Umbilical cord (tissue), 2 donors: ENCODE results near the gene KRT222. TPM values are rescaled to one million over a fixed set of nuclear protein-coding genes. Genes with fewer than 3 reads are reported as not detected.
A peak's percentile ranks its signal among the peaks of the same experiment; 100 is the strongest.

Experiments used
- DNase-seq: peaks from one replicate; pipeline ENCODE4 v3.0.0-alpha.2; 2015; ENCODE audit warnings: low spot score
- total RNA-seq: library from RNA; depleted of rRNA; stranded (reverse); fragments of >200 nt; gene quantifications from one replicate; pipeline ENCODE4 v1.2.3, GENCODE V29; 2014; ENCODE audit warnings: low replicate concordance; ENCODE audit not compliant: insufficient read depth

Gene KRT222
- total RNA-seq, 1 donor from 2014 or later = 3.4 TPM

GRCh38 chr17:40615068-40615840 is 49.7 kb downstream of the KRT222 start:
- peak; percentile 33 for DNase-seq

- no peak for DNase-seq
These were observed 50.4 kb downstream of the KRT222 start for GRCh38 chr17:40614431-40615067.

DNA sequence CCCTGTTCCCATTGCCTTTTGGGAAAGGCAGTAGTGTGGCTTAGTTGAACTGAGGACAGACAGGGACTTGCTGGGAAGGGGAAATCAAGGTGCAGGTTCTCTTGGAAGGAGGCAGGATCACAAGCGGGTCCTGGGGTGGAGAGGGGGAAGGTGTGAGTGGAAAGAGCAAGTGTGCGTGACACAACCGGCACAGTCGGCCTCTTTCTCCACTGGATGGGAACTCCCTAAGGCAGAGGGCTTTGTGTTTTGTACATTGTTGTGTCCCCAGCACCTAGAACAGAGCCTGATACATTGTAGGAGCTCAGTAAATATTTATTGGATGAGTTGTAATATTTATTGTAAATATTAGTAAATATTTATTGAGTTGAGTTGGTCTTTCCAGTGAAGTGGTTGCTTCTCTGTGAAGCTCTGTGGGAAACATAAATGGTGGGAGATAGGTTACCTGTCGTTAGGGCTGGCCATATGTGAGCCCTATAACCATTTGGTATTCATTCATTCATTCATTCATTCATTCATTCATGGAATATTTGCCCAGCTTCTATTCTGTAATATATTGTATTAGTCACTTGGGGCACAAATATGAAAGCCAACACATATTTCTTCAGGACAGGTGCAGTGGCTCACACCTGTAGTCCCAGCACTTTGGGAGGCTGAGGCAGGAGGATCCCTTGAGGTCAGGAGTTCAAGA is 51.4 kb downstream of the KRT222 start:
- DNase-seq = no peak

DNA sequence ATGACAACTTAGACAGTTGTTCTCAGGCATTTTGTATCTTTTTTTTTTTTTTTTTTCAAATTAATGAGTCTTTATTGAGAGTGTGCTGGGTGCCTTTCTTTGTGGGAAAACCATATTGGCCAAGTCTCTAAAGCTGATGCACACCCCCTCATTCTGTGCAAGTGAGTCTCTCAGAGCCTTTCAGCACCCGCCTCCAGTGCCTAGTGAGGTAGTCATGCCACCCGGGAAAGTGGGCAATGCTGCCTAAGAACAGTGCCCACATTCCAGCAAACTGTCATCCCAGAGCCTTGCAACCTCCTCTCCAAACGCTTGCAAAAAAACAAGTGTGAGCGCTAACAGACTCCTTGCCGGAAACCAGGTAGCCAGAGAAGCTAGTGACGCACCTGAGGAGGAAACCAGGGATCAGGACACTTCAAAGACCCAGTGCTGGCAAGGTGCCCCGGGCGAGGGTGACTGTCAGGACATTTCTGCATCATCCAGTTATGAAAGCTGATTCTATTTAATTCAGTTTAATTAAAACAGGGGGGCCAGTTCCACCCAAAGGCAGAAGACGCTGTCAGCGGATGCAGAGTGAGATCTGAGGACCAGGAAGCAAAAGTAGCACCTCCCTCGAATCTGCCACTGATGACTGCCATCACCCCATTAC is 52.3 kb downstream of the KRT222 start:
- DNase-seq = no peak

DNA sequence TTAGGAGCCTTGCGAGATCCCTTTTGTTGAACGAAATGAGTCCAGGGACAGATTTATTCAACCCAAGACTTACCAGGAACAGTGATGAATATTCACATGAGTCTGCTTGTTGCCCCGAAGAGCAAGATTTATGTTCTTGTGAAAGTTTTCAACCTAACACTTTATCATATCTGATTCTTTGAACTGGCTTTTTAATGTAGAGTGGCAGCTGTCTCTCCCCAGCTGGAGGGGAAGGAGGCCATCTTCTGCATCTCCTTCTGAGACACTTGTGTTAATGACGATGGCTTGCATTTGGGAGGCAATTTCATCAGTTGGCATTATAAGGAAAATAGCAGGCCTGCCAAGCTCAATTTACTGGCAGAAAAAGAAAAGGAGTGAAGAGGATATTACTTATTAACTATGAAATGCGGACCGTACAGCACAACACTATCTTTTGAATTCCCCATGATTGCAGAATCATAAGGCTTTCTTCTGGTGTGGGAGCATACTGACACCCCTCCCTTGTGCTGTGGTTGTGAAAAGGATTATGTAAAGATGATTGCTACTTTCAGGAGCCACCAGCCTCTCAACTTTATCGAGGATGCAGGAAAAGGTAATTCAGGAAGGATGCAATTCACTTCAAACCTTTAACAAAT is 53.0 kb downstream of the KRT222 start:
- DNase-seq = no peak

GRCh38 chr17:40610359-40610758 is 54.6 kb downstream of the KRT222 start:
- DNase-seq = no peak

GRCh38 chr17:40608061-40608581 is 56.9 kb downstream of the KRT222 start:
- no peak for DNase-seq

DNA sequence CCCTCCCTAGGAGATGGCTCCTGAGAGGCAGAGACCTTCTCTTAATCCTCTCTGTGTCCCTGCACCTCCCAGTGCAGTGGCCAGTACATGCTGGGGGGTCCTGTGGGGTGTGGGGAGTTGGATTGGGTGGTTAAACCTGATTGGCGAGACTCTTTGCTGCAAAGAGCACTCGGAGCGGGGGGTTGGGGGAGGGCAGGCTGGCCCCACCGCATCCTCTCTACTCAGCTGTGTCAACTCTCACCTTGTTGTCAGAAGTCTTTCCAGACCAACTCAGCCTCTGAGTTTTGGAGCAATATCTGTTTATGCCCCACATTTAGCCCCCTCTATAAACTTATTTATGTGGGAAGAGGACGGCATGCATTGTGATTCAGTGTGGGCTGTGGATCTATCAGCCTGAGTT is 57.3 kb downstream of the KRT222 start:
- no peak for DNase-seq

DNA sequence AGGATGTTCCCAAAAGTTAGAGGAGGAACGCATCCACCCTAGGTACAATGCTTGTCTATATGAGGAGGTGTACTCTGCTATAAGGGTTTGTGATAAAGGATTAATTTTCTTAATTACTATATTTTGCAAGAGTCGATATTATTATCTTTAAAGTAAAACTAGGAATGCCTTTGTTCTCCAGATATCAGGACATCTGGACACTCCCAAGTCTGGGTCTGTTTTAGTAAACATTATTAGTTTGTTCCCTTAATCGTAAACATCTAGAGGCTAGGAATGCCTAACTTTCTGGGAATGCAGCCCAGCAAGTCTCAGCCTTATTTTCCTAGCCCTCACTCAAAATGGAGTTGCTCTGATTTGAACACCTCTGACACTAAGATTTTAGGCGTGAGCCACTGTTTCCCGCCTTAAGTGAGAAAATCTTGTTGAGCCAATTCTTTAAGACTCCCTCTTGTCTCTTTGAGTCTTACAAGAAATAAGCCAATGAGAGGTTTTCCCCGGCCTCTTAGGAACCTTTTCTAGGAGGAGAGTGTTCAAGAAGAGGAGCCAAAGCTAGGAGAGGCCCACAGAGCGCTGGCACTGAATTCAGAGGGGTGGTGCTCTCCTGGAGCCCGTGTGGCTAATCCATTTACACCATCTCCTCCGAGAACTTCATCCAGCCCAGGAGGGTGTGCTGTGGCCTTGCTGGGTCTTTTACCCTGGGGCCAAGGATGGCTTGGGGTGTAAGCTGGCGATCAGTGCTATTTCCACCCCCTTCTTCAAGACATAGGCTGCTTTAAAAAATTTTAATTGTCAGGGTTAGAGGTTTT is 58.2 kb downstream of the KRT222 start:
- DNase-seq = no peak

DNA sequence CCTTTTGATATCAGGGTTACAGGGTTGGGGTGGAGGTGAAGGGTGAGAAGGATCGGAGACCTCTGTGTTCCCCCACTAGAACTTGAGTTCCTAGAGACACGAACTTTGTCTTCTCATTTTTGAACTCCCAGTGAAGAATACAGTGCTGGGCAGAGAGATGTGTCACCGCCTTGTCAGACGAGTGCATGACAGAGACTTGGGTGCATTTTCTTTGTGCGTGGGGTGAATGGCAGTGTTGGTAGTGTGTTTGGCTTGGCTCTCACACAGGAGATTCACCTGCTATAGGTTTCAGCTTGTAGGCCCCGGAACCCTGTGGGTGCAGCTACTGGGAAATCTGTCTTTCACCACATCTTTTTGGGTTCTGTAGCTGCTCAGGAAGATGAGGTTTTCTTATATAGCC is 59.7 kb downstream of the KRT222 start:
- DNase-seq = no peak

Other genes starting within 250 kb of the KRT222 start
- 11.8 TPM for gene TOP2A, start 247.3 kb downstream of the KRT222 start, total RNA-seq
- gene IGFBP4, start 221.7 kb downstream of the KRT222 start, total RNA-seq = 55.4 TPM
- gene TNS4, start 163.6 kb downstream of the KRT222 start, total RNA-seq = 7.0 TPM
- gene CCR7, start 99.7 kb downstream of the KRT222 start, total RNA-seq = not detected
- gene SMARCE1, start 17.4 kb downstream of the KRT222 start, total RNA-seq = 146 TPM
- gene KRT24, start 38.6 kb upstream of the KRT222 start, total RNA-seq = 6.3 TPM
- not detected for gene KRT25, start 90.2 kb upstream of the KRT222 start, total RNA-seq
- gene KRT26, start 107.0 kb upstream of the KRT222 start, total RNA-seq = 8.2 TPM
- not detected for gene KRT27, start 117.4 kb upstream of the KRT222 start, total RNA-seq
- gene KRT28, start 134.8 kb upstream of the KRT222 start, total RNA-seq = 3.6 TPM
- gene KRT10, start 157.4 kb upstream of the KRT222 start, total RNA-seq = 45.7 TPM
- 4.6 TPM for gene KRT12, start 202.0 kb upstream of the KRT222 start, total RNA-seq
- 3.4 TPM for gene KRT20, start 220.1 kb upstream of the KRT222 start, total RNA-seq